GM21528 (cell line): ENCODE results near the gene SMAD9.

Experiments used
- ATAC-seq: cut with Tn5 transposase; IDR thresholded peaks from one replicate; pipeline ENCODE4 v1.9.1; 2021; ENCODE audit warnings: mild to moderate bottlenecking, moderate library complexity; ENCODE audit not compliant: unreplicated experiment, low FRiP score

The SMAD9 gene

GRCh38 chr13:36820222-36820621 lies 99.8 kb downstream of the SMAD9 start:
- ATAC-seq = peak; percentile 62

DNA sequence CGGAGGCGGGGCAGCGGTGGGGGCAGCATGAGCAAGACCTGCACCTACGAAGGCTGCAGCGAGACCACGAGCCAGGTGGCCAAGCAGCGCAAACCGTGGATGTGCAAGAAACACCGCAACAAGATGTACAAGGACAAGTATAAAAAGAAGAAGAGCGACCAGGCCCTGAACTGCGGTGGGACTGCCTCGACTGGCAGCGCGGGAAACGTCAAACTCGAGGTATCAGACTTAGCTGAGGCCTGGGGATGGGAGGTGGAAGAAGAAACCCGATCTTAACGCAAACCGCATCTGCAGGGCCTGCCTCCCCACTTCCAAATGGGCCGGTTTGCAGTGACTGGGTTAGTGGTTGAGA lies 100.3 kb downstream of the SMAD9 start:
- peak; percentile 29 for ATAC-seq

GRCh38 chr13:36818804-36819738 lies 101.0 kb downstream of the SMAD9 start, which contains the start of gene RFXAP:
RFXAP (plus strand) TSS chr13:36819222; CDS start chr13:36819358, 136 bp downstream.
- ATAC-seq = peak; percentile 85

- ATAC-seq = peak; percentile 0
Measured at GRCh38 chr13:36817996-36818803, 101.8 kb downstream of the SMAD9 start.

DNA sequence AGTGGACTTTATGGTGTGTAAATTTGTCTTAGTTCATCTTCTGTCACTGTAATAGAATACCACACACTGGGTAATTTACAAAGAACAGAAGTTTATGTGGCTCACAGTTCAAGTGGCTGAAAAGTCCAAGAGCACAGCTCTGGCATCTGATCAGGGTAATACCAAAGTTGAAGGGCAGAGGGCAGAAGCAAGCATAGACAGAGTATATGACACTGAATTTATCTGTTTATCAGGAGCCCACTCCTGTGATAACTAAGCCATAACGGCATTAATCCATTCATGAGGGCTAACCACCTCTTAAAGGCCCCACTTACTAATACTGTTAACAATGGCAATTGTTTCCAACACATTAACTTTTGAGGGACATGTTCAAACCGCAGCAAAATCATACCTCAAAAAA lies 105.0 kb downstream of the SMAD9 start:
- ATAC-seq = no peak

DNA sequence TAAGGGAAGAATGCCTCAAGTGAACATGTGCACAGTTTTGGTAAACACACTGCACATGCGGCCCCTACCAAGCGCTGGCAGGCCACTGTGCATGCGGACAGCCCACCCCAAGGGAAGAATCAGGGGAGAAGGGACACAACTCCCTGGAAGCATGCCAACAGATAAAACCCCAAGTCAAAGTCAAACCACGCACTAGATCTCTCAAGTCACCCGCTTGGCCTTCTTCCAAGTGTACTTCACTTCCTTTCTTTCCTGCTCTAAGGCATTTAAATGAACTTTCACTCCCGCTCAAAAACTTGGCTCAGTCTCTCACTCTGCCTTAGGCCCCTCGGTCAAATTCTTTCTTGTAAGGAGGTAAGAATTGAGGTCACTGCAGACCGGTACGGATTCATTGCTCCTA lies 105.6 kb downstream of the SMAD9 start:
- ATAC-seq = no peak

GRCh38 chr13:36813225-36813624 lies 106.8 kb downstream of the SMAD9 start:
- ATAC-seq = no peak

GRCh38 chr13:36807616-36808015 lies 112.4 kb downstream of the SMAD9 start:
- no peak for ATAC-seq

DNA sequence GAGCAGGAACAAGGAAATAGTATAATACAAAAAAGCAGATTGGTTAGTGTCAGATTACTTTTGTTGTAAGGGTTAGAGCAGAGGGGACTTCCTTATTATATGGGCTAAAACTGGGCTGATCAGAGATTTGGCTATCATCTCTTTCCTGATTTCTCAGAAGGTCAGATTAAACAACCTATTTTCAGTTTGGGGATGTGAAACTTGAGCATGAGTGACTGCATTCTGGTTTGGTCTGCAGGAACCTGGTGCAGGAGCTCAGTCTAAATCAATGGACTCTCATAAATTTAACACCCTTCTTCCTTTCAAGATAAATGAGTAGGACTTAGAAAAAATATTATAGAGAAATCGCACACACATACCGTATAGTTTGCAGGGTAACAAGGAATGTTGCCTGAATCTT lies 113.9 kb downstream of the SMAD9 start:
- no peak for ATAC-seq

DNA sequence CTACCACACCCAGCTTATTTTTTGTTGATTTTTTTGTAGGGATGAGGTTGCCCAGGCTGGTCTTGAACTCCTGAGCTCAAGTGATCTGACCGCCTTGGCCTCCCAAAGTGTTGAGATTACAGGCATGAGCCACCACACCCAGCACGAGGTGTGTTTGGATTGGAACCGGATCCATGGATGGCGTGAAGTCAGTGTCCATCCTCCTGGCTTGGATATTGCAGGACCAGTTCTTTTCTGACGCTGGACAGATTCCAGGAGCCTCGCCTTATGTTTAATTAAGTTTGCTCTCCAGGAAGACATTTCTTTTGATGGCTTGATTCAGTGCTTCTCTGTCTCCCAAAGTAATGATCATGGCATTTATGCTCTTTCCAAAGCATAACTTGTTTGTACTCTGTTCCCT lies 115.5 kb downstream of the SMAD9 start:
- no peak for ATAC-seq

DNA sequence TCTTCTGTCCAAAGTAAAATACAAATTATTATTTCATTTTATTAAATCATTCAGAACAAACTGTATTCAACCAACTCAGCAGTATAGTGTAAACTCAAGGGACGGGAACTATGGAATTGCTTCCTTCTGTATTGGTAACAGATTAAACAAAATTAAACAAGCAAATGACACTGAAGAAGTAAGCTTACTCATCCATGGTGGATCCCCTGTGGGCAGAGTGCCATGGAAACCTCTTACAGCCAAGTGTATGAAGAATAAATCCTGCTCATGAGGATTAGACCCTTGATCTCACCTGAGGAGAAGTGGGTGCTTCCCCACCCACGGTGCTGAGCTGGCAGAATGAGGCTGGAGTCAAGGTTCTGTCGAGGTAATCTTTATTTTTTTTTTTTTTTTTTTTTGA lies 119.0 kb downstream of the SMAD9 start:
- no peak for ATAC-seq

DNA sequence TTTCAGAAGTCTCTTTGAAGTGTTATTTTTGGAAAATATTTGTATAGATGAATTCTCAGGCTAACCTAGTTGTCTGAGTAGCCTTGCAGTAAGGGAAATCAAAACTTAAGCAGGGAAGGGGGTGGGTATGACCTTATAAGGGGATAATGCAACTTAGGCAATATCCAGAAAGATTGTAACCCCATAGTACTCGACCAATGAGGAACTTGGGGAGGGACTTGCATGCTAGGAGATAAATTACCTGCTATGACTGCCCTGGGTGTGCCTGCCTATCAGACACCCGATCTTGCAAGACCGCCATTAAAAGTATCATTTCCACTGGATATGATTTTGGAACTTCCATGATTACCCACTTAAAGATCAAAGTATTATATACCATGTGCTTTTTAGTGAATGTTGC lies 124.0 kb downstream of the SMAD9 start:
- no peak for ATAC-seq

- ATAC-seq = no peak
Measured at GRCh38 chr13:36795463-36795862, 124.6 kb downstream of the SMAD9 start.
